HCT116 (cell line): ENCODE data around the gene BICD1. TPM values are rescaled to one million over a fixed set of nuclear protein-coding genes. Genes with fewer than 3 reads are reported as not detected.

Source experiments
- ATAC-seq: fragments of 200-7000 bp; cut with Tn5 transposase; 2 replicates; pipeline ENCODE4 v1.9.1; 2020; ENCODE audit warnings: mild to moderate bottlenecking, moderate library complexity
- BruUV-seq: library from RNA; stranded (reverse); fragments of 400-500 nt; replicated peaks from 2 replicates; lab custom pipeline; 2021; lab: Mats Ljungman, UMichigan
- CTCF ChIA-PET: fragments of 300-600 bp; sonication (Branson Sonifier 250); formaldehyde crosslinking; loops from one replicate; lab custom pipeline; 2021; ENCODE audit warnings: antibody characterized with exemption; lab: Charles Lee
- POLR2A ChIA-PET: fragments of 300-600, 350-600 bp; sonication (Branson Sonifier 250); formaldehyde crosslinking; loops from one replicate; lab custom pipeline; 2021; ENCODE audit warnings: antibody characterized with exemption; lab: Charles Lee
- RAD21 ChIA-PET, 2 experiments: fragments of 300-600 bp; sonication (Branson Sonifier 250); formaldehyde crosslinking; loops; one replicate each; lab custom pipeline; 2023; ENCODE audit warnings: low total read pairs in 2 of 2; ENCODE audit not compliant: uncharacterized antibody in 2 of 2, unreplicated experiment in 2 of 2, low non-redundant PET in 1 of 2; lab: Charles Lee
- DNase-seq: peaks from one replicate; pipeline ENCODE4 v3.0.0-alpha.2; 2010; ENCODE audit warnings: low read depth, low spot score
- H2AFZ ChIP-seq: fragments of 200-600 bp; shearing (Covaris generic), sonication (generic); 2 replicates; pipeline ENCODE4 v1.6.1; 2017; ENCODE audit warnings: low read depth, mixed run types, mixed read lengths, antibody characterized with exemption, low read length; ENCODE audit not compliant: poor library complexity, severe bottlenecking
- H3K27ac ChIP-seq: 2 replicates; pipeline ENCODE4 v1.5.1; 2012; ENCODE audit warnings: low read depth, low read length
- H3K27me3 ChIP-seq: fragments of 200-600 bp; sonication (generic); 2 replicates; pipeline ENCODE4 v1.6.1; 2016; ENCODE audit warnings: mixed run types, low read length, mixed read lengths; ENCODE audit not compliant: insufficient read depth
- H3K36me3 ChIP-seq, 2 experiments: fragments of 200-500 bp in 1 of 2; fragments of 200-600 bp in 1 of 2; sonication (Bioruptor generic) in 1 of 2; sonication (generic) in 1 of 2; 2 replicates each; pipeline versions ENCODE4 v1.5.1 to v1.6.1; 2014 to 2016; ENCODE audit warnings: low read length in 2 of 2, inconsistent platforms in 1 of 2, mixed read lengths in 1 of 2, mixed run types in 1 of 2; ENCODE audit not compliant: insufficient read depth in 2 of 2, control insufficient read depth in 1 of 2
- H3K4me1 ChIP-seq, 2 experiments: fragments of 200-600 bp in 1 of 2; sonication (generic) in 1 of 2; 2 replicates each; pipeline versions ENCODE4 v1.5.1 to v1.6.1; 2012 to 2017; ENCODE audit warnings: low read length in 2 of 2, inconsistent platforms in 1 of 2, mild to moderate bottlenecking in 1 of 2, mixed read lengths in 1 of 2, mixed run types in 1 of 2, moderate library complexity in 1 of 2; ENCODE audit not compliant: insufficient read depth in 2 of 2, control insufficient read depth in 1 of 2
- H3K4me2 ChIP-seq: fragments of 200-600 bp; sonication (generic); 2 replicates; pipeline ENCODE4 v1.6.1; 2017; ENCODE audit warnings: mixed run types, low read length, mixed read lengths
- H3K4me3 ChIP-seq, 2 experiments: fragments of 200-600 bp in 1 of 2; sonication (generic) in 1 of 2; replicated peaks in 1 of 2; 2 replicates each; pipeline ENCODE4 v1.5.1; 2011 to 2016; ENCODE audit warnings: low read length in 2 of 2, control low read depth in 1 of 2, low read depth in 1 of 2, mild to moderate bottlenecking in 1 of 2, mixed read lengths in 1 of 2, mixed run types in 1 of 2
- H3K79me2 ChIP-seq: fragments of 200-600 bp; sonication (generic); 2 replicates; pipeline ENCODE4 v1.6.1; 2017; ENCODE audit warnings: mild to moderate bottlenecking, mixed run types, low read length, moderate library complexity, mixed read lengths; ENCODE audit not compliant: insufficient read depth
- H3K9ac ChIP-seq: fragments of 200-600 bp; sonication (generic); 2 replicates; pipeline ENCODE4 v1.6.1; 2016; ENCODE audit warnings: low read length, mixed read lengths
- H3K9me2 ChIP-seq: fragments of 200-600 bp; sonication (generic), shearing (Covaris generic); 2 replicates; pipeline ENCODE4 v1.6.1; 2017; ENCODE audit warnings: mixed run types, mild to moderate bottlenecking, moderate library complexity; ENCODE audit not compliant: insufficient read depth
- H3K9me3 ChIP-seq, 2 experiments: fragments of 200-500 bp in 1 of 2; fragments of 200-600 bp in 1 of 2; sonication (Bioruptor generic) in 1 of 2; sonication (generic) in 1 of 2; 2 replicates each; pipeline ENCODE4 v1.6.1; 2014 to 2017; ENCODE audit warnings: low read length in 2 of 2, mixed read lengths in 2 of 2, inconsistent platforms in 1 of 2, low read depth in 1 of 2, mild to moderate bottlenecking in 1 of 2, mixed run types in 1 of 2, moderate library complexity in 1 of 2; ENCODE audit not compliant: control insufficient read depth in 1 of 2, insufficient read depth in 1 of 2
- H4K20me1 ChIP-seq: fragments of 200-600 bp; sonication (generic), shearing (Covaris generic); 2 replicates; pipeline ENCODE4 v1.6.1; 2017; ENCODE audit warnings: mixed run types, mild to moderate bottlenecking, moderate library complexity; ENCODE audit not compliant: insufficient read depth
- CTCF ChIP-seq, 3 experiments: fragments of 200-600 bp in 1 of 3; sonication (generic) in 1 of 3; IDR thresholded peaks in 2 of 3; conservative IDR thresholded peaks in 1 of 3; 2 replicates each; pipeline ENCODE4 v1.5.1; 2012 to 2017; ENCODE audit warnings: low read depth in 2 of 3, low read length in 2 of 3, antibody characterized with exemption in 1 of 3, borderline replicate concordance in 1 of 3, control low read depth in 1 of 3, mild to moderate bottlenecking in 1 of 3, mixed read lengths in 1 of 3, mixed run types in 1 of 3, moderate library complexity in 1 of 3; ENCODE audit not compliant: insufficient read depth in 1 of 3
- EZH2 ChIP-seq: fragments of 200-600 bp; sonication (generic); IDR thresholded peaks from 2 replicates; pipeline ENCODE4 v1.6.1; 2017; ENCODE audit warnings: antibody characterized with exemption, mixed run types
- SIN3A ChIP-seq: IDR thresholded peaks from 2 replicates; pipeline ENCODE4 v1.6.1; 2012; ENCODE audit warnings: low read depth
- TCF7L2 ChIP-seq: IDR thresholded peaks from 2 replicates; pipeline ENCODE4 v1.7.0; 2011; ENCODE audit warnings: borderline replicate concordance, inconsistent platforms; ENCODE audit not compliant: insufficient read depth, insufficient read length; ENCODE audit errors: extremely low read depth
- intact Hi-C: fragments of 100-400 bp; cut with micrococcal nuclease; formaldehyde crosslinking; loops from 2 replicates; pipeline ENCODE4 v1.10.0; 2022
- total RNA-seq: library from RNA; stranded (reverse); gene quantifications from one replicate; pipeline ENCODE4 v1.2.1, GENCODE V29; 2021; ENCODE audit not compliant: unreplicated experiment

The BICD1 gene
- total RNA-seq, 1 experiment from 2014 or later = 32.5 TPM

- no peak for TF ChIP-seq TCF7L2
- TF ChIP-seq, all 23 proteins: peak for 0
- no peaks in the 10 kb centered on the region for H3K9me3 ChIP-seq
- POLR2A ChIA-PET = no interaction called here
Measured at GRCh38 chr12:32223941-32224340, 117.3 kb downstream of the BICD1 start.

GRCh38 chr12:32226768-32227167, 120.1 kb downstream of the BICD1 start:
- TF ChIP-seq EZH2 (no peak), TCF7L2 (no peak), SIN3A (no peak), CTCF (IDR thresholded peaks at IDR 0.05 in 2 of 3, conservative IDR thresholded peaks at IDR 0.05 in 1 of 3; ENCODE audit: borderline replicate concordance in 1 of 3, insufficient read depth in 1 of 3, low read depth in 2 of 3, low read length in 2 of 3) (no peak)
- no peak for ATAC-seq
- no peak overlapping the region for H3K4me2 ChIP-seq
- H3K9me2 ChIP-seq = no peaks in the 10 kb centered on the region
- RAD21 ChIA-PET = no interaction called here
- H3K9ac ChIP-seq = no peak overlapping the region
- no peaks in the 10 kb centered on the region for H4K20me1 ChIP-seq
- H3K9me3 ChIP-seq = no peaks in the 10 kb centered on the region
- no TSS peak for BruUV-seq
- H3K4me1 ChIP-seq = no peaks in the 10 kb centered on the region
- no peaks in the 10 kb centered on the region for H3K79me2 ChIP-seq
- CTCF ChIA-PET = no interaction called here
- no peak for DNase-seq
- H3K27me3 ChIP-seq = no peaks in the 10 kb centered on the region
- H3K4me3 ChIP-seq = no peak overlapping the region
- H3K36me3 ChIP-seq = no peaks in the 10 kb centered on the region
- no peak overlapping the region for H3K27ac ChIP-seq
- POLR2A ChIA-PET = no interaction called here
- no peak overlapping the region for H2AFZ ChIP-seq
- intact Hi-C loops = no loop called here

More at GRCh38 chr12:32223941-32224340, 117.3 kb downstream of the BICD1 start:
- intact Hi-C loops = no loop called here
- H3K4me2 ChIP-seq = no peak overlapping the region
- BruUV-seq = no TSS peak
- ChIA-PET RAD21 (no interaction called here), CTCF (no interaction called here)
- H3K36me3 ChIP-seq = no peaks in the 10 kb centered on the region
- no peak overlapping the region for H3K9ac ChIP-seq
- H3K79me2 ChIP-seq = no peaks in the 10 kb centered on the region
- no peak overlapping the region for H3K27ac ChIP-seq
- DNase-seq (no peak), ATAC-seq (no peak)
- no peaks in the 10 kb centered on the region for H3K4me1 ChIP-seq
- H3K4me3 ChIP-seq = no peak overlapping the region
- no peaks in the 10 kb centered on the region for H3K27me3 ChIP-seq
- no peaks in the 10 kb centered on the region for H4K20me1 ChIP-seq
- no peaks in the 10 kb centered on the region for H3K9me2 ChIP-seq
- no peak overlapping the region for H2AFZ ChIP-seq
